Measurements from ENCODE around the gene EPRS1. TPM values are rescaled to one million over a fixed set of nuclear protein-coding genes. Genes with fewer than 3 reads are reported as not detected.

The EPRS1 gene
- total RNA-seq, 2 experiments from 2014 or later: 191 to 198 TPM

GRCh38 chr1:220031287-220031686 is 15.0 kb downstream of the EPRS1 start:
- intact Hi-C loops (cut with micrococcal nuclease): no loop called here
- peaks cover 42% of the 10 kb centered on the region for H3K36me3 Mint-ChIP-seq
- no peak overlapping the region for H3K4me3 Mint-ChIP-seq
- no peak for DNase-seq
- H3K27me3 Mint-ChIP-seq: no peaks in the 10 kb centered on the region
- peak overlapping the region; percentile 50 for H3K27ac Mint-ChIP-seq
- ChIA-PET CTCF (no interaction called here), POLR2A (no interaction called here)
- H3K4me1 Mint-ChIP-seq (ENCODE audit: low read depth): peaks cover 13% of the 10 kb centered on the region
- no peaks in the 10 kb centered on the region for H3K9me3 Mint-ChIP-seq

DNA sequence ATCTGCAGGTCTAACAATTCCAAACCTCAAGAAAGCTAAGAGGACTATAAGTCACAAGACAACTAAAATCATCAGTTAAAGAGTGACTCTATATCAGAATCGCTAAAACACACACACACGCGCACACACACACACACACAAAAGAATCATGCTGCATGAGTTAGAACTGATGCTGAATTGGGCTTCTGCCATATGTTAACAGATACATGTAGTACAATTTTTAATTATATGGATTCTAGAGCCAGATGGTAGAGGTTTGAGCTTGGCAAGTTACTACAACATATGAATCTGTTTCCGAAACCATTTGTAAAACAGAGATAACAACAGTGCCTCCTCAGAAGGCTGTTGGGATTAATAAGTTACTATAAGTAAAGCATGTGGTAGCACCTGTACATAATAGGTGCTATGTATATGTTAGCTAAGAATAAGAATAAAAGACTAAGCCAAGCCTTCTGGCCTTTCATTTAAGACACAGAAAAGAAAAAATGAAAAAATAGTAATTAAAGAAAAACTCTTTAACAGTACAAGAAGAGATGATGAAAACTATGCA is 17.9 kb downstream of the EPRS1 start:
- Mint-ChIP-seq H3K4me3 (no peak overlapping the region), H3K27ac (no peak overlapping the region), H3K4me1 (ENCODE audit: low read depth) (peaks cover 8% of the 10 kb centered on the region), H3K36me3 (peaks cover 54% of the 10 kb centered on the region), H3K27me3 (no peaks in the 10 kb centered on the region), H3K9me3 (no peaks in the 10 kb centered on the region)
- intact Hi-C loops (cut with micrococcal nuclease): no loop called here
- ChIA-PET POLR2A (no interaction called here), CTCF (no interaction called here)
- DNase-seq: no peak

GRCh38 chr1:220019071-220019470 is 27.2 kb downstream of the EPRS1 start:
- Mint-ChIP-seq H3K36me3 (peaks cover 54% of the 10 kb centered on the region), H3K4me3 (no peak overlapping the region), H3K4me1 (ENCODE audit: low read depth) (peaks cover 10% of the 10 kb centered on the region), H3K27ac (no peak overlapping the region), H3K9me3 (no peaks in the 10 kb centered on the region), H3K27me3 (no peaks in the 10 kb centered on the region)
- intact Hi-C loops (cut with micrococcal nuclease): no loop called here
- no peak for DNase-seq
- ChIA-PET POLR2A (no interaction called here), CTCF (no interaction called here)

DNA sequence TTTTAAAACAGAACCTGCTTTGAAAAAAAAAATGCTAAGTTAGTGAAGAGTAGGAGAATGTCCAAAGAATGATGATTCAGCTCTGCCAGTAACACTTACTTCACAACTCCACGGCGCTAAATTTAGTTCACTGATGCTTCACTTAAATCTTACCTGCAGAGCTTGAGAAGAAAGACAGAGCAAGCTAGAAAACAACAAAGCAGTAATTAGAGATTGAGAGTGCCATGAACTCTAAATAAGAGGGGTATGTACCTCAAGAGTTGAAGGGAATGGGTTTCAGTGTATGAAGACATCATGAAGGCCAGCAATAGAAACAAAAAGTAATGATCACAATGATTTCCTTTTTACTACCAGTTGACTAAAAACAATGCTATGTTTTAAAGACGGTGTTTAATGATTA is 32.8 kb downstream of the EPRS1 start:
- ChIA-PET CTCF (no interaction called here), POLR2A (no interaction called here)
- Mint-ChIP-seq H3K27me3 (no peaks in the 10 kb centered on the region), H3K27ac (peak overlapping the region; percentile 68), H3K4me3 (no peak overlapping the region), H3K4me1 (ENCODE audit: low read depth) (peaks cover 20% of the 10 kb centered on the region), H3K36me3 (peaks cover 49% of the 10 kb centered on the region), H3K9me3 (no peaks in the 10 kb centered on the region)
- DNase-seq: no peak
- intact Hi-C loops (cut with micrococcal nuclease): no loop called here

DNA sequence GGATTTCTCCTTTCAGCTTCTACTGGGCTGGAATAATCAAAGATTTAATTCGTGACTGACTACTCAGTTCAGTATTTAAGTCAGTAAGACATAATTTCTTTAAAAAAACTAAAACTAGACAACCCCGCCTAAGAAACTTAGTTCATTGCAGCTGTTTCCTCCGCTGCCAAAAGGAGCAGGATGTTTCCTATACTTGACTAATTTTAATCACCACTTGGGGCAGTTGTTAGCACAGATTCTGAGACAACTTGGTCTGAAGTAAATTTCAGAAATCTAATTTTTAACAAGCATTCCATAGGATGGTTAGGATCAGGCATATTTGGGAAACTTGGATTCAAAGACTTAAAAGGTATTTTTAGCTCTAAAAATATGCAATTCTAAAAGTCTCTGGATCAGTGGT is 34.0 kb downstream of the EPRS1 start:
- POLR2A ChIA-PET: interaction anchor here (1.2 kb wide), 1 partner anchor 30 kb away, joined by 3 read pairs; no protein-coding TSS in a partner anchor

GRCh38 chr1:220011620-220012019 is 34.7 kb downstream of the EPRS1 start:
- Mint-ChIP-seq H3K27me3 (no peaks in the 10 kb centered on the region), H3K27ac (no peak overlapping the region), H3K4me1 (ENCODE audit: low read depth) (peaks cover 20% of the 10 kb centered on the region), H3K36me3 (peaks cover 47% of the 10 kb centered on the region), H3K9me3 (no peaks in the 10 kb centered on the region), H3K4me3 (no peak overlapping the region)
- CTCF ChIA-PET: interaction anchor here (2.1 kb wide), 1 partner anchor 13 kb away, joined by 12 read pairs; no protein-coding TSS in a partner anchor
- intact Hi-C loops (cut with micrococcal nuclease): no loop called here
- DNase-seq: no peak
- POLR2A ChIA-PET: no interaction called here

More for the DNA sequence above, 34.0 kb downstream of the EPRS1 start:
- no peak for DNase-seq
- Mint-ChIP-seq H3K27me3 (no peaks in the 10 kb centered on the region), H3K9me3 (no peaks in the 10 kb centered on the region), H3K36me3 (peaks cover 48% of the 10 kb centered on the region), H3K4me3 (no peak overlapping the region), H3K27ac (peak overlapping the region; percentile 18), H3K4me1 (ENCODE audit: low read depth) (peaks cover 20% of the 10 kb centered on the region)
- intact Hi-C loops (cut with micrococcal nuclease): no loop called here
- CTCF ChIA-PET: interaction anchor here (0.7 to 2.1 kb wide), 3 partner anchors 14 to 21 kb away, joined by 3 to 12 read pairs (median 4); no protein-coding TSS in a partner anchor

DNA sequence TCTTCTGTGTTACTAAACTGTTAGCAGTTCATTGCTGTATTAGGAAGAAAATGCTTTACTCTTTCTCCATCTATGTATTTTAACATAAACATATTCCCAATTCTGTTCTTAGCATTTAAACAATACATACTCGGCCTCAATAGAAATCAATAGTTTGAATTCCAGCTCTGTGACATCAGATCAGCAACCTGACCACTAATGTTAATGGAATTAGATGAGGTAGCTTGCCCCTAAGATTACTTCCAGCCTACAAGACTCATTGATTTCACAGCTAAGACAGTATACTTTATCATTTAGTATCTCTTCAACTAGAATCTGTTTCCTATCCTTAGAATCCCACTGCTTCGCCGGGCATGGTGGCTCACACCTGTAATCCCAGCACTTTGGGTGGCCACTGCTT is 38.9 kb downstream of the EPRS1 start:
- POLR2A ChIA-PET: no interaction called here
- DNase-seq: no peak
- intact Hi-C loops (cut with micrococcal nuclease): no loop called here
- Mint-ChIP-seq H3K36me3 (peaks cover 48% of the 10 kb centered on the region), H3K9me3 (no peaks in the 10 kb centered on the region), H3K4me1 (ENCODE audit: low read depth) (peaks cover 7% of the 10 kb centered on the region), H3K27ac (no peak overlapping the region), H3K4me3 (no peak overlapping the region), H3K27me3 (no peaks in the 10 kb centered on the region)
- CTCF ChIA-PET: interaction anchor here (1.0 kb wide), 1 partner anchor 18 kb away, joined by 3 read pairs; no protein-coding TSS in a partner anchor

GRCh38 chr1:220005489-220005888 is 40.8 kb downstream of the EPRS1 start:
- CTCF ChIA-PET: no interaction called here
- Mint-ChIP-seq H3K27me3 (no peaks in the 10 kb centered on the region), H3K27ac (no peak overlapping the region), H3K9me3 (no peaks in the 10 kb centered on the region), H3K4me3 (no peak overlapping the region), H3K36me3 (peaks cover 54% of the 10 kb centered on the region), H3K4me1 (ENCODE audit: low read depth) (peaks cover 4% of the 10 kb centered on the region)
- POLR2A ChIA-PET: no interaction called here
- intact Hi-C loops (cut with micrococcal nuclease): no loop called here
- DNase-seq: no peak

DNA sequence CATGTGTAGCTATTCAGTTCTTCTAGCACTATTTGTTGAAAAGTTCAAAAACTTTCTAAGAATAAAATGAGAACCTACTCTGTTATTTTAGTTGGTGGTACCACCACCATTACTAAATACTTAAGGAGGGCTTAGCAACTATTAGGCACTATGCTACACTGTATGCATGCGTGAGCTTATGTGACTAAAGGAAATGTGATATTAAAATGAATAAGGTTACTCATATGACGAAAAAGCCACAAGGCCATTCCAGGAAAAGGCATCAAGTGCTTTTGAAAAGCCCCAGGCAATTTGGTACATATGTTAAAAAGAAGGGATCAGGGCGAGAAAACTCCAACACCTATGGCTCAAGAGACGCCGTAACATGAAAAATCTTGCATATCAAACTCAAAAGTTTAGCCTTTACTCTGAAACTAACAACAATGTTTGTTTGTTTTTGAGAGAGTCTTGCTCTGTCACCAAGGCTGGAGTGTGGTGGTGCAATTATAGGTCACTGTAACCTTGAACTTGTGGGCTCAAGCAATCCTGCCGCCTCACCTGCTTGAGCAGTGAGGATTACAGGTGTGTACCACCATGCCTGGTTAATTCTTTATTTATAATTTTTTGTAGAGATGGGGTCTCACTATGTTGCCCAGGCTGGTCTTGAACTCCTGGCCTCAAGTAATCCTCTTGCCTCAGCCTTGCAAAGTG is 42.5 kb downstream of the EPRS1 start:
- H3K27me3 Mint-ChIP-seq: no peaks in the 10 kb centered on the region
- no peaks in the 10 kb centered on the region for H3K9me3 Mint-ChIP-seq
- H3K36me3 Mint-ChIP-seq: peaks cover 48% of the 10 kb centered on the region
- no peak overlapping the region for H3K27ac Mint-ChIP-seq
- ChIA-PET POLR2A (no interaction called here), CTCF (no interaction called here)
- H3K4me1 Mint-ChIP-seq (ENCODE audit: low read depth): peaks cover 4% of the 10 kb centered on the region
- intact Hi-C loops (cut with micrococcal nuclease): no loop called here
- no peak overlapping the region for H3K4me3 Mint-ChIP-seq
- no peak for DNase-seq

- ChIA-PET POLR2A (no interaction called here), CTCF (no interaction called here)
- Mint-ChIP-seq H3K9me3 (no peaks in the 10 kb centered on the region), H3K27ac (no peak overlapping the region), H3K4me3 (no peak overlapping the region), H3K36me3 (peaks cover 48% of the 10 kb centered on the region), H3K27me3 (no peaks in the 10 kb centered on the region), H3K4me1 (ENCODE audit: low read depth) (peaks cover 4% of the 10 kb centered on the region)
- no peak for DNase-seq
- intact Hi-C loops (cut with micrococcal nuclease): no loop called here
These were observed 43.3 kb downstream of the EPRS1 start for GRCh38 chr1:220003015-220003414.

GRCh38 chr1:220001095-220001501 is 45.2 kb downstream of the EPRS1 start:
- no peaks in the 10 kb centered on the region for H3K9me3 Mint-ChIP-seq
- CTCF ChIA-PET: no interaction called here
- no peak overlapping the region for H3K4me3 Mint-ChIP-seq

GRCh38 chr1:219999821-220000220 is 46.5 kb downstream of the EPRS1 start:
- Mint-ChIP-seq H3K27me3 (no peaks in the 10 kb centered on the region), H3K9me3 (no peaks in the 10 kb centered on the region), H3K27ac (no peak overlapping the region), H3K4me3 (no peak overlapping the region), H3K36me3 (peaks cover 57% of the 10 kb centered on the region), H3K4me1 (ENCODE audit: low read depth) (peaks cover 4% of the 10 kb centered on the region)
- intact Hi-C loops (cut with micrococcal nuclease): loop anchor here (10.0 kb wide), 1 partner anchor 105 kb away; no protein-coding TSS in a partner anchor
- no peak for DNase-seq
- CTCF ChIA-PET: interaction anchor here (2.7 kb wide), 1 partner anchor 12 kb away, joined by 12 read pairs; no protein-coding TSS in a partner anchor
- POLR2A ChIA-PET: no interaction called here

More at GRCh38 chr1:220001095-220001501, 45.2 kb downstream of the EPRS1 start:
- H3K27me3 Mint-ChIP-seq: no peaks in the 10 kb centered on the region
- POLR2A ChIA-PET: no interaction called here
- peaks cover 53% of the 10 kb centered on the region for H3K36me3 Mint-ChIP-seq
- H3K27ac Mint-ChIP-seq: no peak overlapping the region
- intact Hi-C loops (cut with micrococcal nuclease): no loop called here
- DNase-seq: no peak
- H3K4me1 Mint-ChIP-seq (ENCODE audit: low read depth): peaks cover 4% of the 10 kb centered on the region
